Measurements from ENCODE around the gene GRAP2.

Gene GRAP2

DNA sequence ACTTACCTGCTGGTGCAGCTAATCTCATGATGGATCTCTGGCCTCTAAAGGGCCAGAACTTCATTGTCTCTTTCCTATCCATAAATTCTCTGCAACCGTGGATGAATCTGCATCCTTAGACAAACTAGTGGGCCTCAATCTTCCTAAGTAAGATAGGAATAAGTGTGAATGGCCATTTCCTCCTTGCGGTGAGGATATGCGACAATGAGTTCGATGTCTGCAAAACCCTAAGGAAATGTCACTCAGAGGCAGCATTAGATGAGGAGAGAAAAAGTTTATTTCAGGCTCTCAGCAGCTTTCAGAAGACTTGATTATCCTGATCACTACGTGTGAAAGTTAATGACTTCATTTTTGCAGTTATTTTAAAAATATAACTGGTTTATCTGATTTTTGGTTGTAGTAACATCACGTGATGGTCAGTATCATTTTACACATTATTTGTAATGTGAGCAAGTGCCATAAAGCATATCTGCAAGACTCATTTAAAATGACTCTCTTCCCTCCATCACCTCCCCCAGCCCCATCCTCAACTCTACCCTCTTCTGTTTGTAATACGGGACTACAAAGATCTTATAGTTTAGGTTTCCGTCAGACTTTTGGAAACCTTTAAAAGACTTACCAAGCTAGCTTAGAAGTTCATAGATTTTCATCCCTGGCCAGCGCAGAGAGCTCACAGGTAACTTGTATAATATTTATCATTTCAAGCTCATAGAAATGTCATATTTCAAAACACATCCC, 10.2 kb downstream of the GRAP2 start:
- Histone ChIP-seq H3K4me1 (ENCODE audit: insufficient read depth, insufficient read length) (no peaks in the 10 kb centered on the region), H3K9ac (ENCODE audit: insufficient read length, low read depth) (no peak overlapping the region), H3K9me3 (ENCODE audit: insufficient read depth, low read length) (no peaks in the 10 kb centered on the region), H3K4me3 (ENCODE audit: insufficient read length, low read depth) (no peak overlapping the region), H3K36me3 (ENCODE audit: insufficient read depth, insufficient read length, low read length) (no peaks in the 10 kb centered on the region), H3K27me3 (ENCODE audit: insufficient read depth, insufficient read length) (no peaks in the 10 kb centered on the region)
- no peak for DNase-seq (ENCODE audit: low read depth, low spot score)
- TF ChIP-seq ZNF274 (IDR thresholded peaks at IDR 0.05; ENCODE audit: low read depth, low read length) (no peak), SUZ12 (IDR thresholded peaks at IDR 0.05; ENCODE audit: extremely low read depth, insufficient read depth, insufficient read length) (no peak), YY1 (IDR thresholded peaks at IDR 0.05; ENCODE audit: insufficient read depth, insufficient read length) (no peak)

DNA sequence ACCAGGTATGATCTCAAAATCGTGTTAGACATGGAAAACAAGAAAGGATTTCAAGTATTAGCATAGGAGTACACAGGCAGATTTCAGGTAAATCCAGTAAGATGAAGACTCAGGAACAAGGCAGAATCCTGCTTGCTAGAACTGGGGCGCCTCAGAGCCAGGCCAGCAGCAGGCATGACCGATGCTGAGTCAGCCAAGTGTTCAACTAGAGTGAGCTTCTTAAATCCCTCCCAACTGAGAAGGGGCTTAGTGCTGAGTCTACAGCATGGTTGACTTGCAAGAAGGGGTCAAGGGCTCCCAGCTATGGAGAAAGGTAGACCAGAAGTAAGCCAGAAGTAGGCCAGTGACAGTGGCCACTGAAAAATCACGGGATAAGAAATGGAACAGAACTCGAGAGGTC, 12.4 kb downstream of the GRAP2 start:
- no peaks in the 10 kb centered on the region for H3K27me3 ChIP-seq (ENCODE audit: insufficient read depth, insufficient read length)

DNA sequence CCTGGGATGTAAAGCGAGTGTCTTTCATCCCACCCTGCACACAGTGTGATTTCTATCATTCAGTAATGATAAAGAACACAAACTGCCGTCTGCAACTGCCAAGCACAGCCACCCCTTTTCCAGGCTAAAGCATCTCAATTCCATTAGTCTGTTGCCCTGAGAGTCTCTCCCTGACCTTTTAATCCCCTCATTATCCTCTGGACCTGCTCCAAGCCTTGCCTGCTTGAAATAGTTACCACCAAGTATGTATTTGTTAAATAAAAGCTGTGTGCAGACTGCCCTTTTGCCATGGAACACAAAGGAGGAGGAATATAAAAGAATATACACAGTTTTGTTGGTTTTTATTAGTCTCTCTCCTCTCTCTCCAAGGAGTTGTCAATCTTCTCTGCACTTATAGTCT, 13.0 kb downstream of the GRAP2 start:
- Histone ChIP-seq H3K9ac (ENCODE audit: insufficient read length, low read depth) (no peak overlapping the region), H3K9me3 (ENCODE audit: insufficient read depth, low read length) (no peaks in the 10 kb centered on the region), H3K4me1 (ENCODE audit: insufficient read depth, insufficient read length) (no peaks in the 10 kb centered on the region), H3K27me3 (ENCODE audit: insufficient read depth, insufficient read length) (no peaks in the 10 kb centered on the region), H3K36me3 (ENCODE audit: insufficient read depth, insufficient read length, low read length) (no peaks in the 10 kb centered on the region), H3K4me3 (ENCODE audit: insufficient read length, low read depth) (no peak overlapping the region)
- DNase-seq (ENCODE audit: low read depth, low spot score), result no peak
- TF ChIP-seq YY1 (IDR thresholded peaks at IDR 0.05; ENCODE audit: insufficient read depth, insufficient read length), result no peak
- no peak for TF ChIP-seq SUZ12 (IDR thresholded peaks at IDR 0.05; ENCODE audit: extremely low read depth, insufficient read depth, insufficient read length)

More for the DNA sequence above, 12.4 kb downstream of the GRAP2 start:
- no peak overlapping the region for H3K9ac ChIP-seq (ENCODE audit: insufficient read length, low read depth)
- H3K9me3 ChIP-seq (ENCODE audit: insufficient read depth, low read length), result no peaks in the 10 kb centered on the region
- no peak overlapping the region for H3K4me3 ChIP-seq (ENCODE audit: insufficient read length, low read depth)
- H3K36me3 ChIP-seq (ENCODE audit: insufficient read depth, insufficient read length, low read length), result no peaks in the 10 kb centered on the region
- DNase-seq (ENCODE audit: low read depth, low spot score), result no peak
- TF ChIP-seq YY1 (IDR thresholded peaks at IDR 0.05; ENCODE audit: insufficient read depth, insufficient read length) (no peak), SUZ12 (IDR thresholded peaks at IDR 0.05; ENCODE audit: extremely low read depth, insufficient read depth, insufficient read length) (no peak), ZNF274 (IDR thresholded peaks at IDR 0.05; ENCODE audit: low read depth, low read length) (no peak)
- no peaks in the 10 kb centered on the region for H3K4me1 ChIP-seq (ENCODE audit: insufficient read depth, insufficient read length)

DNA sequence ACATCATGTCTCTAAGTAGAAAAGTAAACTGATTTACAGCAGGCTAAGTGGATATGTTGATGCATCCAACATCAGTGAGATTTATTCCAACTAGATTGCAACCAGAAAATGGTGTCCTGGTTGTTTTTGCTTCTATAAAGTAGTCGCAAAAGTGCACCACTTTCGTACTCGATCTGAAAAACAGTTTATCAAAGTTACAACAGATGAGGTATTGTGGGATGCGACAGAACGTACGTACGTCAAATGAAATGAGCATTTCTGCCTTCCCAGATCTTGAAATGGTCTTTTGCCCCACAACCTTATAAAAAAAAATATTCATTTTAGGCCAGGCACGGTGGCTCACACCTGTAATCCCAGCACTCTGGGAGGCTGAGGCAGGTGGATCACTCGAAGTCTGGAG, 13.7 kb downstream of the GRAP2 start:
- Histone ChIP-seq H3K9me3 (ENCODE audit: insufficient read depth, low read length) (no peaks in the 10 kb centered on the region), H3K4me1 (ENCODE audit: insufficient read depth, insufficient read length) (no peaks in the 10 kb centered on the region), H3K36me3 (ENCODE audit: insufficient read depth, insufficient read length, low read length) (no peaks in the 10 kb centered on the region), H3K9ac (ENCODE audit: insufficient read length, low read depth) (no peak overlapping the region), H3K27me3 (ENCODE audit: insufficient read depth, insufficient read length) (no peaks in the 10 kb centered on the region), H3K4me3 (ENCODE audit: insufficient read length, low read depth) (no peak overlapping the region)
- TF ChIP-seq YY1 (IDR thresholded peaks at IDR 0.05; ENCODE audit: insufficient read depth, insufficient read length) (no peak), ZNF274 (IDR thresholded peaks at IDR 0.05; ENCODE audit: low read depth, low read length) (no peak), SUZ12 (IDR thresholded peaks at IDR 0.05; ENCODE audit: extremely low read depth, insufficient read depth, insufficient read length) (no peak)
- DNase-seq (ENCODE audit: low read depth, low spot score), result no peak

DNA sequence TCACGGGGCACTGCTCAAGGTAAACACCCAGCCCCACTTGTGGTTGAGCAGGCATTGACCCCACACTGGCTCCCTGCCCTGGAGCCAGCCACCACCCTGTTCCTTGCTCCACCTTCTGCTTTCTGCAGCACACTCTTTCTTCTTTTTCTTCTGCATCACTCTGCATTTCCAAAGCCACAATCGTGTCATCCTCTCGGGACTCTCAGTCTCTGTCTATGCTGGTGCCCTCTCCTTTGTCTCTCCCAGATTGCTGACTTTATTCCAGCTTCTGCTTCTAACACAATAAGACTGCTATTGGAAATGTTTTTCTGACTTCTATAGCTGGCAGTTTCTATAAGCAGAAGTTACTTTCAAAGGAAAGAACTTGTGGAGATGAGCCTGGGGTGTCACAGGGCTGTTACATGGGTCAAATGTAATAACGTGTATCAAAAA, 14.4 kb downstream of the GRAP2 start:
- TF ChIP-seq ZNF274 (IDR thresholded peaks at IDR 0.05; ENCODE audit: low read depth, low read length) (no peak), SUZ12 (IDR thresholded peaks at IDR 0.05; ENCODE audit: extremely low read depth, insufficient read depth, insufficient read length) (no peak), YY1 (IDR thresholded peaks at IDR 0.05; ENCODE audit: insufficient read depth, insufficient read length) (no peak)
- H3K9ac ChIP-seq (ENCODE audit: insufficient read length, low read depth), result no peak overlapping the region
- no peak for DNase-seq (ENCODE audit: low read depth, low spot score)

DNA sequence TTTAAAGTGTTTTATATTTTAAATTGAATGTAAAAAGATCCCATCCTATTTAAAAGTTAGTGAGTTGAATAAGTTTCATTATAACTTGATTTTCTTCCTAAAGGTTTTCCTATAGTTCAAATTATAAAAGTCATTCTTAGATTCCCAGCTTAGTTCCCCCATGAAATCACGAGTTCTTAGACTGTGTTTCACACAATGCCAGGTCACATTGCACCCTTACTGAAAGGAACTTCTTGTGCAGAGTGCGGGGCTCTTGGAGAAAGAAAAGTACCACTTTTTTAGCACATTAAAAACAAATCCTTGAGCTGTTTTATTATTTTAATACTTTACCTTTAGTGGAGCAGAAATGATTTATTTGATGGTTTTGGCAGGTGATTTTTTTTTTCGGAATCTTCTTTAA, 15.6 kb downstream of the GRAP2 start:
- no peaks in the 10 kb centered on the region for H3K36me3 ChIP-seq (ENCODE audit: insufficient read depth, insufficient read length, low read length)
- no peaks in the 10 kb centered on the region for H3K27me3 ChIP-seq (ENCODE audit: insufficient read depth, insufficient read length)
- no peak for TF ChIP-seq YY1 (IDR thresholded peaks at IDR 0.05; ENCODE audit: insufficient read depth, insufficient read length)
- TF ChIP-seq ZNF274 (IDR thresholded peaks at IDR 0.05; ENCODE audit: low read depth, low read length), result no peak
- no peak for TF ChIP-seq SUZ12 (IDR thresholded peaks at IDR 0.05; ENCODE audit: extremely low read depth, insufficient read depth, insufficient read length)
- DNase-seq (ENCODE audit: low read depth, low spot score), result no peak
- H3K9me3 ChIP-seq (ENCODE audit: insufficient read depth, low read length), result no peaks in the 10 kb centered on the region
- H3K4me1 ChIP-seq (ENCODE audit: insufficient read depth, insufficient read length), result no peaks in the 10 kb centered on the region
- H3K4me3 ChIP-seq (ENCODE audit: insufficient read length, low read depth), result no peak overlapping the region
- H3K9ac ChIP-seq (ENCODE audit: insufficient read length, low read depth), result no peak overlapping the region

More for the DNA sequence above, 14.4 kb downstream of the GRAP2 start:
- Histone ChIP-seq H3K4me1 (ENCODE audit: insufficient read depth, insufficient read length) (no peaks in the 10 kb centered on the region), H3K4me3 (ENCODE audit: insufficient read length, low read depth) (no peak overlapping the region), H3K9me3 (ENCODE audit: insufficient read depth, low read length) (no peaks in the 10 kb centered on the region), H3K36me3 (ENCODE audit: insufficient read depth, insufficient read length, low read length) (no peaks in the 10 kb centered on the region), H3K27me3 (ENCODE audit: insufficient read depth, insufficient read length) (no peaks in the 10 kb centered on the region)

DNA sequence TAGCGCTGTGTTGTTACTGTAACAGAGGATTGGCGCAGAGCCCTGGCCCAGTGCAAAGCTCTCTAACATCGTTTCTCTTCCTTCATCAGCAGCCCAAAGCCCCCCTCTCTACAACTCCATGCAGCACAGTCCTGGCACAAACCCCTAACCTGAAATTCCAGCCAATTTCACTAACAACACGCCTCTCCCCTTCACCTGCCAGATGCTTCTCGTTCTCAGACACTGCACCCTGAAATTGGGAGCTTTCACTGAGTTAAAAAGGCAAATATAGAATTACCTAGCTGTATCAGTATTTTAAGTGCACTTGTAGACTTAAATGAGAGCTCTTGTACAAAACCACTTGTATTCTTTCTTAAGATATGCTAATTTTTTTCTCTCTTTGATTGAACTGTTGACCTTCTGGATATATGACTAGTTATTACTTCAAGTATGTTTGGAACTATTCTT, 16.3 kb downstream of the GRAP2 start:
- no peaks in the 10 kb centered on the region for H3K27me3 ChIP-seq (ENCODE audit: insufficient read depth, insufficient read length)
- no peaks in the 10 kb centered on the region for H3K9me3 ChIP-seq (ENCODE audit: insufficient read depth, low read length)
- no peaks in the 10 kb centered on the region for H3K36me3 ChIP-seq (ENCODE audit: insufficient read depth, insufficient read length, low read length)
- DNase-seq (ENCODE audit: low read depth, low spot score), result no peak
- no peak for TF ChIP-seq YY1 (IDR thresholded peaks at IDR 0.05; ENCODE audit: insufficient read depth, insufficient read length)
- no peak for TF ChIP-seq ZNF274 (IDR thresholded peaks at IDR 0.05; ENCODE audit: low read depth, low read length)
- TF ChIP-seq SUZ12 (IDR thresholded peaks at IDR 0.05; ENCODE audit: extremely low read depth, insufficient read depth, insufficient read length), result no peak
- H3K9ac ChIP-seq (ENCODE audit: insufficient read length, low read depth), result no peak overlapping the region
- no peaks in the 10 kb centered on the region for H3K4me1 ChIP-seq (ENCODE audit: insufficient read depth, insufficient read length)
- H3K4me3 ChIP-seq (ENCODE audit: insufficient read length, low read depth), result no peak overlapping the region
